ENCODE measurements around the gene CDKN2AIP. TPM values are rescaled to one million over a fixed set of nuclear protein-coding genes. Genes with fewer than 3 reads are reported as not detected.
A peak's percentile ranks its signal among the peaks of the same experiment; 100 is the strongest.

Gene CDKN2AIP
- total and polyA plus RNA-seq, 2 of the 4 experiments (the other 2 are of a cell fraction): 11.0 to 16.8 TPM

DNA sequence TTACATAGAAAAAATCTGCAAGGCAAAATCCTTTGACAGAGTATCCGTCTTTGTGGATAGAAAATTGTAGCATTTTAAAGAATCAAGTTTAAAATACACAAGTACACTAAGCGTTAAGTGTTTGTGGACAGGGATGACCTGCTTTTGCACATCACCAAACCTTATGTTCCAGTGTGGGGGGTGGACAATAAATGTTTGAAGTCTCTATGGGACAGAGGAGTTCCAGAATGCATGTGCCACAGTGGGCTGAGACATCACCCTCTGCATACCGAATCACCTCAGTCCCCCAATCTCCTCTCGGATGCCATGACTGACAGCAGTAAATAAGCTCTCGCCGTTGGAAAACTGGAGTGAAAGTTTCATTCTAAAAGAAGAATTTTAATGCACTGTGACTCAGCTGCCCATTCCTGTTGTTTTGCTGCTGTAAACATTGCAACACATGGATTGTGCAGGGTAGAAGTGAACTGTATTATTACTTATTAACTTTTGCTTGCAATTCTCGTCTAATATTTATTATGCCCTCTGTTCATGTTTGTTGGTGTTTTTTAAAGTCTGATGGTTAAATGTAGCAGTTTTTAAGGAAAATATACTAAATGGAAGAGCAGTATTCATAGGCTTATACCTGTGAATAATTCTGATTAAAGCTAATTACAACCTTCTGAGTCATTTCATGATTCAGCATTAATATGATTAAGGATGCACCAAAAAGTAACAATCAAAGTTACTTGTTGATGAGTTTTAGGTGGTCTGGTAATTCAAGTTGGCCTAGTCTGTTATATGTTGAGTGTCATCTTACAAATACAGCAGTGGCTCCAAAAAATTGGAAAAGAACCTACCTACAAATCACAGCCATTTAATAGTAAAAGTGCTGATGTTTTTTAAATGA is 24.0 kb downstream of the CDKN2AIP start:
- H2AFZ ChIP-seq (replicated peaks; ENCODE audit: low read length, poor library complexity): no peak overlapping the region
- H3K27ac ChIP-seq (ENCODE audit: insufficient read depth, low read length): no peak overlapping the region
- H4K8ac ChIP-seq (ENCODE audit: low read depth in 2 of 2, low read length in 2 of 2): no peak overlapping the region
- CTCF ChIA-PET: interaction anchor here (1.2 kb wide), 1 partner anchor 252 kb away, joined by 3 read pairs; no protein-coding TSS in a partner anchor
- H3K27me3 ChIP-seq (ENCODE audit: control insufficient read depth, insufficient read depth, low read length): no peaks in the 10 kb centered on the region
- DNase-seq: peak; percentile 54
- H4K20me1 ChIP-seq (ENCODE audit: insufficient read depth, low read length): no peaks in the 10 kb centered on the region; the same call in 1 of the 2 replicates
- H3K4me3 ChIP-seq (ENCODE audit: insufficient read depth, low read depth, low read length): no peak overlapping the region
- H3K23ac ChIP-seq (ENCODE audit: low read depth, low read length): no peak overlapping the region
- no peak overlapping the region for H2BK5ac ChIP-seq (ENCODE audit: low read depth, low read length, poor library complexity, severe bottlenecking)
- H3K4me2 ChIP-seq (ENCODE audit: low read depth, low read length): no peak overlapping the region
- H3K14ac ChIP-seq (replicated peaks; ENCODE audit: low read depth, low read length): no peak overlapping the region
- no peak overlapping the region for H3K9ac ChIP-seq (ENCODE audit: low read depth, low read length)
- H2AK9ac ChIP-seq (replicated peaks; ENCODE audit: low read depth, low read length, poor library complexity): no peak overlapping the region
- in situ Hi-C loops (cut with MboI; ENCODE audit: low sequenced_read_pairs) (no loop called here), dilution Hi-C loops (cut with HindIII; ENCODE audit: low sequenced_read_pairs, unreplicated experiment) (no loop called here), intact Hi-C loops (cut with micrococcal nuclease) (no loop called here)
- no peak overlapping the region for H2BK20ac ChIP-seq (ENCODE audit: low read depth, low read length)
- BruUV-seq (replicated peaks): no TSS peak
- ATAC-seq (ENCODE audit: low read depth): peak; percentile 65
- peaks cover 2% of the 10 kb centered on the region for H3K4me1 ChIP-seq (ENCODE audit: control insufficient read depth, insufficient read depth, low read length)
- no peak overlapping the region for H2AK5ac ChIP-seq (ENCODE audit: low read depth, low read length)
- no peak overlapping the region for H3K4ac ChIP-seq (ENCODE audit: low read depth, low read length)
- no peak overlapping the region for H2BK120ac ChIP-seq (ENCODE audit: low read depth, low read length)
- H3K36me3 ChIP-seq (ENCODE audit: control insufficient read depth, insufficient read depth, low read length): no peaks in the 10 kb centered on the region
- no peak overlapping the region for H4K5ac ChIP-seq (ENCODE audit: low read depth, low read length)
- no peak overlapping the region for H4K91ac ChIP-seq (ENCODE audit: insufficient read depth, low read depth, low read length)
- POLR2A ChIA-PET (ENCODE audit: unreplicated experiment): no interaction called here
- H2BK15ac ChIP-seq (ENCODE audit: low read depth, low read length): no peak overlapping the region
- no peak overlapping the region for H3K18ac ChIP-seq (ENCODE audit: low read depth, low read length)
- H3K9me1 ChIP-seq (ENCODE audit: insufficient read depth, low read length): no peaks in the 10 kb centered on the region
- no peaks in the 10 kb centered on the region for H3K79me1 ChIP-seq (ENCODE audit: low read depth in 1 of 2, low read length in 2 of 2)
- TF ChIP-seq SMC3 (IDR thresholded peaks at IDR 0.05; ENCODE audit: low read depth, low read length) (no peak), MAFK (IDR thresholded peaks at IDR 0.05; ENCODE audit: low read depth, low read length) (peak; percentile 45), CEBPB (IDR thresholded peaks at IDR 0.05; ENCODE audit: low read depth, low read length) (peak; percentile 80), POLR2A (IDR thresholded peaks at IDR 0.05; ENCODE audit: low read depth, low read length) (no peak), MXI1 (IDR thresholded peaks at IDR 0.05; ENCODE audit: borderline replicate concordance, low read depth, low read length) (no peak), FOS (IDR thresholded peaks at IDR 0.05; ENCODE audit: low read depth, low read length) (peak; percentile 31; the same call in 1 of the 2 replicates)
- no peak overlapping the region for H3K56ac ChIP-seq (ENCODE audit: extremely low read depth, insufficient read depth, low read length)
- no CpG with 5 or more reads among the region's 7 CpGs for WGBS, 2 experiments (ENCODE audit: extremely low coverage in 2 of 2, insufficient read length in 1 of 2)
- H3K9me3 ChIP-seq (ENCODE audit: control insufficient read depth, insufficient read depth, low read length): no peaks in the 10 kb centered on the region

Data from IMR-90 (cell line).